GM18508 (cell line): ENCODE results near the gene PELI1.
A peak's percentile ranks its signal among the peaks of the same experiment; 100 is the strongest.
"Not testable (repeated sequence)": the region's sequence is repeated elsewhere in the genome, so short reads cannot be mapped to it uniquely, and the experiment has no call there.

ENCODE experiments used
- ATAC-seq: cut with Tn5 transposase; IDR thresholded peaks from one replicate; pipeline ENCODE4 v1.9.1; 2021; ENCODE audit warnings: moderate number of reproducible peaks; ENCODE audit not compliant: insufficient read depth, unreplicated experiment

Gene PELI1

DNA sequence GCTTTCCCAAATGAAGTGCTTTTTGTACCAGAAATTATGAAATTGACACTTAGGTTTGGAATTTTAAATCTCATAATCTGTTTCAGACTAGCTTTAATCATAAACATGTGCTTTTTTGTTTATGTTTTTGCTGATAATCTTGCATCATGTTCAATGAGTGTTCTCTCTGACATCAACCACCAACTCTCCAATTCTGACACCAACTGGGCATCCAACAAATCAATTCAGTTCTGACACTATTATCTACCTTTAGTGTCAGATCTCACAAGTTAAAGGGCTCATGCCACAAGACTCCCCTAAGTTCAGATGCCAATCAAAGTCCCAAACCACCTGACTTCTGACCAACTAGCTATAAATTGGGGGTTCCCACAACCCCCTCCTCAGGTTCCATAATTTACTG, 19.6 kb downstream of the PELI1 start:
- ATAC-seq: no peak

- no peak for ATAC-seq
These were observed 20.1 kb downstream of the PELI1 start for GRCh38 chr2:64124168-64124567.

DNA sequence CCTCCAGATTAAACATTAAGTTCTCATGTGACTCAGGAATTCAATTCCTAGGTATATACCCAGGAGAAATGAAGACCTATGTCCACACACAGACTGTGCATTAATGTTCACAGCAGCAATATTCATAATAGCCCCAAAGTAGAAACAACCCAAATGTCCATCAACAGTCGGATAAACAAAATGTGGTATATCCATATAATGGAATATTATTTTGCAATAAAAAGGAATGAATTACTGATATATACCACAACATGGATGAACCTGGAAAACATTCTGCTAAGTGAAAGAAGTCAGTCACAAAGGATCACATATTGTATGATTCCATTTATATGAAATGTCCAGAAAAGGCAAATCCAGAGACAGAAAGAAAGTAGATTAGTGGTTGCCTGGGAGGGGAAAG, 20.5 kb downstream of the PELI1 start:
- no peak for ATAC-seq

GRCh38 chr2:64122358-64122757, 21.9 kb downstream of the PELI1 start:
- ATAC-seq: no peak

DNA sequence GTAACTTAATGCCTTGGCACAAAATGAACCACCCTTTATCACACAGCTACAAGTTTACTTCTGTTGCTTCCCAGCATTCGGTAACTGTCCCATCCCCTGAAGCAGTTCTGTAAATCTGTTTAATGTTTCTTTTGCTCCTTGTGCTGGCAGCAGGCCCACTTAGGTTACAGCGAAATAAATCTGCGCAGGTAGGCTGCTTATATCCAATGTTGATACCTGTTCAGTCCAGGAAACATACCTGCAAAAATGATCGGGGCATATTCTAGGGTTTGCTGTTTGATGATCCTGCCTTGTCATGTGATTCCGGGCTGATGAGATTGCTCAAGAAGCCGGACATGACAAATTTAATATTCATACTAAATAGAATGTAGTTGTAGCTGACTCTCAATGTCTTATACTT, 23.3 kb downstream of the PELI1 start:
- no peak for ATAC-seq

- no peak for ATAC-seq
These were observed 24.2 kb downstream of the PELI1 start for GRCh38 chr2:64120008-64120407.

DNA sequence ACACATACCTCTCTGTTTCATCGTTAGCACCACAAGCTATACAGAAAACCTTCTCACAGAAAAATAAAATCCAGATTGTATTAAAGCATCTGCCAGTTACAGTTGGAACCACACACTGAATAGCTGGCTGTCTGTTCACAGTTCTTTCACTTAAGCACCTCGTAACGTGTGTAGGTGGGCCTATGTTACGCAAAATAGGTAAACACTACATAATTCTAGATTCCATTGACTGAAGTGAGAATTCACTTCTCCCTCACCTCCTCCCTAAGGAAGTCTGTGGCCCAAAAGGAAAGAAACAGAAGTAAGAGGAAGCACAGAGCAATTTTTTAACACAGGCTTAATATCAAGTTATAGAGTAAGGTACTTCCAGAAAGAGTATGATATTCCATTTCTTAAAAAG, 24.9 kb downstream of the PELI1 start:
- no peak for ATAC-seq

- no peak for ATAC-seq
These were observed 28.2 kb downstream of the PELI1 start for GRCh38 chr2:64115808-64116598.

GRCh38 chr2:64114912-64115277, 29.3 kb downstream of the PELI1 start:
- ATAC-seq: peak; percentile 39

- ATAC-seq: peak; percentile 36
These were observed 29.9 kb downstream of the PELI1 start for GRCh38 chr2:64114063-64114911.

- no peak for ATAC-seq
These were observed 32.2 kb downstream of the PELI1 start for GRCh38 chr2:64112016-64112415.

DNA sequence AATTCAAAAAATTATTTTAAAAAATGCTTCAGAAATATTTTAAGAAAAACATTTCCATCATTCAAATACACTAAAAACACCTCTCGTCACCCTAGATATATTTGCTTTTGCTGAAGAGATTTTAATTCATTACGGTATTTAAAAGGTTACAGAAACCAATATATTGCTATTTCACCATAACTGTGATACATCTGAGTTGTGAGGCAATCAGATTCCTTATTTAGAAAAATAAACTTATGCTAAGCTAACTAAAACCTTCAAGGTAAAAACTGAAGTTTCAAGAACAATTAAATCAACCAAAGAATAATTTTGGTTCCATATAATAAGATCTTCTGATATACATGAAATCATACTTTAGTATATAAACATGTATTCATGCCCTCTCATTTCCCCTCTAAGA, 32.8 kb downstream of the PELI1 start:
- ATAC-seq: no peak

DNA sequence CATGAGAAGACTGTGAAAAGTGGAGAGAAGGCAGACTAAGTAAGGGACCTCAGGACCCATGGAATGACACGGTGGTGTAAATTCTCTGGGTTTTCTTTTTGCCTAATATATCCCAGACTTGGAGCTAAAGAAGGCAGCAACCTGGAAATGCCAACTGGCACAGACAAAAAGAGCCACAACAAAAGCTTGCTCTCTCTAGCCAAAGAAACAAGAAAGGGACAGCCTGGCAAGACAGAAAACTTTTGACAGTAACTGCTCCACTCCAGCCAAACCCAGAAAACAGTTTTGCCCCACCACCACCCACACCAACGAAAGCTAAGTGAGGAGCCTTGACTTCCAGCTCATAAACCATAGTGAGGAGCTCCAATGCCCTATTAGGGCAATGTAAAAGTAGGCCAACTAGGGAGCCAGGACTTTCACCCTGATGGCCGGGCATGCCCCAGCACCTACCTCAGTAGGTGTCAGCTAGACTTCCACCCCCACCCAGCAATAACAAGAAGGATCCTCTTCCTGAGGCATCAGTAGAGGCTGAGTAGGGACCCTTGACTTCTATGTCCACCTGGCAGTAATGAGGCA, 35.5 kb downstream of the PELI1 start:
- ATAC-seq: no peak

- no peak for ATAC-seq
These were observed 37.7 kb downstream of the PELI1 start for GRCh38 chr2:64106481-64106880.

- peak; percentile 43 for ATAC-seq
These were observed 38.4 kb downstream of the PELI1 start for GRCh38 chr2:64105670-64106461.

DNA sequence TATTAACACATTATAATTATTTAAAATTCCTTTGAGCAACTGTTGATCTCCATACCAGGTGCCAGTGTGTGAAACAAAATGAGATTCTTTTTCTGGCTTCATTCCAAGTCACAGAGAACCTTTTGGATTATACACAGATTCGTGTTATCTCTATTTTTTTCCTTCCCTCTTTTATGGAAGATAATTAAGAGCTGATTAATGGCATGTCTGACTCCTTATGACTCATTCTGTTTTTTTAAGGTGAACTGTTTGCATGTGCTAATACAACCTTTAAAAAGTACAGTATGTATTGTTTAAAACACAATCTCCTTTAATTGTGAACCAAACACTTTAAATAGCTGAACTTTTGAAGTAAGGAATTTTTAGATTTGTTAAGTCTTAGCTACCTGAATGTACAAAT, 39.3 kb downstream of the PELI1 start:
- ATAC-seq: no peak

- ATAC-seq: not testable (repeated sequence)
These were observed 41.5 kb downstream of the PELI1 start for GRCh38 chr2:64102736-64103135.

GRCh38 chr2:64101141-64101591, 43.1 kb downstream of the PELI1 start:
- ATAC-seq: peak; percentile 45

GRCh38 chr2:64100584-64100983, 43.6 kb downstream of the PELI1 start:
- not testable (repeated sequence) for ATAC-seq

DNA sequence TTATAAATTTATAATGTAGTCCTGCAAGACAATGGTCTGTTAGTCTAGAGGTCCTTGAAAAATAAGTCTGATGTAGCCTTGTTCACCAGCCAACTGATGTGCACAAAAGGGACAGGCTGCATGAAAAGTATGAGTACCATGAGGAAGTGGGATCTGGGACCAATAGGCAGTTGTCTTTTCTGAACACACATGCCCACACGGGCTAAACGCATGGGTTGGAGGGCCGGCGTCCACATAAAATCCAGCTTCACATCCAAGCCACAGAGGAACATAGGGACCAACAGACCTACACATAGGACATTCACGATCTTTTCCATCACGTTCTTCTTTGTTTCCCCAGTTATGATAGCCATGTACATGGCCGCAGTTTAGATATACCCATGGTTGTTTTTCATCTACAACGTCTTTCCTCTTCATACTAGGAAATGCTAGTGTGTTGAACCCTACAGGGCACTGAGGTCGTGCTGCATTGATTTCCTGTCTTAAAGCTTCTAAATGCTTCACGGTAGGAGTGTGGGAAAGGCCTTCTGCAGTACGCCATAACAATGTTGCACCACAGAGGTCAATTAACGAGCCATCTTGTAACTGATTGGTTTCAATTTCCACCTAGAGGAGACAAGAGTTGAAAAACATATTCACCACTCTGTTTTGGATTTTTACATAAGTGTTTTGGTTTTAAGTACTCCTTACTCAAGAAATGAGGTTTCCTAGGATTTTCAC, 49.4 kb downstream of the PELI1 start:
- ATAC-seq: no peak
